Endometrial microvascular endothelial cells (primary cell): Measurements from ENCODE around the gene CDC42BPB. TPM values are rescaled to one million over a fixed set of nuclear protein-coding genes. Genes with fewer than 3 reads are reported as not detected.
"Not testable (repeated sequence)": the region's sequence is repeated elsewhere in the genome, so short reads cannot be mapped to it uniquely, and the experiment has no call there.

Experiments used
- in situ Hi-C: cut with HindIII; loops from 2 replicates; pipeline ENCODE4 v1.10.0; 2017; ENCODE audit warnings: low sequenced_read_pairs, low pct_unique_long_range_greater_than_20kb; ENCODE audit errors: inconsistent ontology term
- total RNA-seq: library from RNA; depleted of rRNA; stranded (reverse); fragments of >200 nt; gene quantifications from one replicate; pipeline ENCODE4 v1.2.3, GENCODE V29; 2015; ENCODE audit errors: inconsistent ontology term

CDC42BPB gene
- total RNA-seq, 1 donor from 2014 or later: 95.0 TPM

- in situ Hi-C loops: no loop called here
These were observed 2.2 kb upstream of the CDC42BPB start for GRCh38 chr14:103059556-103059955.

GRCh38 chr14:103058164-103059055, 1.1 kb upstream of the CDC42BPB start:
- in situ Hi-C loops: no loop called here

GRCh38 chr14:103057028-103057371, 349 bp downstream of the CDC42BPB start:
- in situ Hi-C loops: no loop called here

GRCh38 chr14:103056322-103057027, 874 bp downstream of the CDC42BPB start:
- in situ Hi-C loops: no loop called here

GRCh38 chr14:103055695-103056094, 1.7 kb downstream of the CDC42BPB start:
- in situ Hi-C loops: no loop called here

- in situ Hi-C loops: no loop called here
These were observed 4.9 kb downstream of the CDC42BPB start for GRCh38 chr14:103052407-103052806.

- in situ Hi-C loops: no loop called here
These were observed 6.4 kb downstream of the CDC42BPB start for GRCh38 chr14:103050935-103051334.

- in situ Hi-C loops: not testable (repeated sequence)
These were observed 9.9 kb downstream of the CDC42BPB start for GRCh38 chr14:103047453-103047852.

- in situ Hi-C loops: no loop called here
These were observed 11.9 kb downstream of the CDC42BPB start for GRCh38 chr14:103045371-103045869.

GRCh38 chr14:103043257-103044015, 13.9 kb downstream of the CDC42BPB start:
- in situ Hi-C loops: no loop called here

GRCh38 chr14:103041464-103041863, 15.9 kb downstream of the CDC42BPB start:
- in situ Hi-C loops: no loop called here

GRCh38 chr14:103033681-103034096, 23.7 kb downstream of the CDC42BPB start:
- in situ Hi-C loops: no loop called here

GRCh38 chr14:103031956-103032355, 25.4 kb downstream of the CDC42BPB start:
- in situ Hi-C loops: no loop called here

GRCh38 chr14:103031566-103031911, 25.8 kb downstream of the CDC42BPB start:
- in situ Hi-C loops: no loop called here

- in situ Hi-C loops: no loop called here
These were observed 26.4 kb downstream of the CDC42BPB start for GRCh38 chr14:103030741-103031565.

GRCh38 chr14:103029936-103030335, 27.4 kb downstream of the CDC42BPB start:
- in situ Hi-C loops: no loop called here

- in situ Hi-C loops: no loop called here
These were observed 28.6 kb downstream of the CDC42BPB start for GRCh38 chr14:103028772-103029171.

- in situ Hi-C loops: no loop called here
These were observed 29.1 kb downstream of the CDC42BPB start for GRCh38 chr14:103028161-103028767.
